H1 (cell line): ENCODE results near the gene TBC1D25. TPM values are rescaled to one million over a fixed set of nuclear protein-coding genes. Genes with fewer than 3 reads are reported as not detected.

Source experiments
- CTCF ChIA-PET: fragments of 300-600 bp; sonication (Branson Sonifier 250); formaldehyde crosslinking; loops from one replicate; lab custom pipeline; 2021; ENCODE audit not compliant: partially characterized antibody; lab: Charles Lee
- POLR2A ChIA-PET: fragments of 300-600 bp; sonication (Branson Sonifier 250); formaldehyde crosslinking; loops from one replicate; lab custom pipeline; 2021; ENCODE audit warnings: inconsistent platforms; ENCODE audit not compliant: partially characterized antibody; lab: Charles Lee
- DNase-seq, 2 experiments: peaks; one replicate each; pipeline versions ENCODE4 v3.0.0 to v3.0.0-alpha.2; 2010 to 2022; ENCODE audit warnings: low spot score in 2 of 2, low read depth in 1 of 2, mixed read lengths in 1 of 2
- FAIRE-seq: peaks from 2 replicates; lab custom pipeline; 2011; peaks lifted over from hg19 to GRCh38; lab: Jason Lieb, UNC
- H2AFZ ChIP-seq: 2 replicates; pipeline ENCODE4 v1.8.1; 2012; ENCODE audit warnings: low read length, inconsistent platforms
- H2AK5ac ChIP-seq: 2 replicates; pipeline ENCODE4 v1.6.1; 2013; ENCODE audit warnings: low read depth, low read length
- H2BK120ac ChIP-seq: replicated peaks from 2 replicates; pipeline ENCODE3; 2013; ENCODE audit warnings: low read depth, low read length, inconsistent platforms
- H2BK12ac ChIP-seq: 2 replicates; pipeline ENCODE4 v1.6.1; 2013; ENCODE audit warnings: low read depth, low read length
- H2BK15ac ChIP-seq: 2 replicates; pipeline ENCODE4 v1.6.1; 2013; ENCODE audit warnings: low read length
- H2BK20ac ChIP-seq: 2 replicates; pipeline ENCODE4 v1.6.1; 2013; ENCODE audit warnings: low read length
- H2BK5ac ChIP-seq: 2 replicates; pipeline ENCODE4 v1.6.1; 2013; ENCODE audit warnings: low read depth, low read length
- H3K14ac ChIP-seq: 2 replicates; pipeline ENCODE4 v1.6.1; 2013; ENCODE audit warnings: inconsistent platforms; ENCODE audit not compliant: insufficient read length
- H3K18ac ChIP-seq: 2 replicates; pipeline ENCODE4 v1.6.1; 2013; ENCODE audit warnings: low read length; ENCODE audit errors: extremely low read depth
- H3K23ac ChIP-seq: 2 replicates; pipeline ENCODE4 v1.6.1; 2013; ENCODE audit warnings: inconsistent platforms; ENCODE audit not compliant: insufficient read length
- H3K23me2 ChIP-seq: 2 replicates; pipeline ENCODE4 v1.6.1; 2013; ENCODE audit warnings: low read depth, low read length
- H3K27ac ChIP-seq: 2 replicates; pipeline ENCODE4 v1.6.1; 2011; ENCODE audit warnings: low read depth, low read length, inconsistent platforms
- H3K27me3 ChIP-seq, 4 experiments: replicated peaks in 1 of 4; 1 replicate in 1 of 4; 2 replicates in 3 of 4; pipeline versions ENCODE4 v1.6.1 to v1.8.1; 2011 to 2013; ENCODE audit warnings: low read length in 3 of 4, mild to moderate bottlenecking in 3 of 4, inconsistent platforms in 2 of 4, mixed read lengths in 2 of 4, moderate library complexity in 1 of 4; ENCODE audit not compliant: control insufficient read depth in 3 of 4, insufficient read depth in 3 of 4; ENCODE audit errors: extremely low read depth in 1 of 4
- H3K36me3 ChIP-seq, 4 experiments: 2 replicates each; pipeline versions ENCODE4 v1.6.1 to v1.8.1; 2011 to 2013; ENCODE audit warnings: mild to moderate bottlenecking in 4 of 4, low read length in 3 of 4, moderate library complexity in 2 of 4, control low read depth in 1 of 4, inconsistent platforms in 1 of 4; ENCODE audit not compliant: insufficient read depth in 4 of 4, control insufficient read depth in 2 of 4
- H3K4ac ChIP-seq: replicated peaks from 2 replicates; pipeline ENCODE3; 2013; ENCODE audit warnings: low read length, low read depth, mixed read lengths, inconsistent platforms; ENCODE audit not compliant: insufficient read length
- H3K4me1 ChIP-seq, 4 experiments: replicated peaks in 1 of 4; 1 replicate in 1 of 4; 2 replicates in 3 of 4; pipeline versions ENCODE4 v1.6.1 to v1.8.1; 2011 to 2013; ENCODE audit warnings: low read length in 3 of 4, inconsistent platforms in 2 of 4, mixed read lengths in 1 of 4; ENCODE audit not compliant: insufficient read depth in 4 of 4, control insufficient read depth in 3 of 4
- H3K4me2 ChIP-seq, 2 experiments: 2 replicates each; pipeline versions ENCODE4 v1.6.1 to v1.8.1; 2011 to 2013; ENCODE audit warnings: low read depth in 2 of 2, low read length in 2 of 2, control low read depth in 1 of 2, inconsistent platforms in 1 of 2, mild to moderate bottlenecking in 1 of 2; ENCODE audit not compliant: insufficient read depth in 1 of 2
- H3K4me3 ChIP-seq, 4 experiments: fragments of 200-600, 300-600 bp in 1 of 4; sonication (generic), shearing (Covaris generic), sonication (Bioruptor Twin) in 1 of 4; 2 replicates each; pipeline versions ENCODE4 v1.5.1 to v1.8.1; 2011 to 2016; ENCODE audit warnings: low read length in 4 of 4, low read depth in 3 of 4, control low read depth in 2 of 4, inconsistent platforms in 2 of 4, mild to moderate bottlenecking in 2 of 4, mixed read lengths in 1 of 4, moderate library complexity in 1 of 4; ENCODE audit not compliant: insufficient read depth in 2 of 4; ENCODE audit errors: extremely low read depth in 1 of 4
- H3K56ac ChIP-seq: replicated peaks from 2 replicates; pipeline ENCODE3; 2013; ENCODE audit warnings: low read depth, mild to moderate bottlenecking, mixed read lengths, low read length, inconsistent platforms; ENCODE audit not compliant: insufficient read length
- H3K79me1 ChIP-seq: 2 replicates; pipeline ENCODE4 v1.6.1; 2013; ENCODE audit warnings: low read depth, low read length, control low read depth
- H3K79me2 ChIP-seq, 2 experiments: 2 replicates each; pipeline versions ENCODE4 v1.6.1 to v1.8.1; 2012 to 2013; ENCODE audit warnings: low read length in 2 of 2, mild to moderate bottlenecking in 2 of 2, inconsistent platforms in 1 of 2; ENCODE audit not compliant: insufficient read depth in 2 of 2, control insufficient read depth in 1 of 2
- H3K9ac ChIP-seq, 4 experiments: replicated peaks in 1 of 4; 1 replicate in 1 of 4; 2 replicates in 3 of 4; pipeline versions ENCODE4 v1.6.1 to v1.8.1; 2011 to 2013; ENCODE audit warnings: low read depth in 3 of 4, low read length in 3 of 4, control low read depth in 2 of 4, mild to moderate bottlenecking in 2 of 4, moderate library complexity in 2 of 4, inconsistent platforms in 1 of 4; ENCODE audit errors: extremely low read depth in 1 of 4
- H3K9me3 ChIP-seq, 2 experiments: 2 replicates each; pipeline versions ENCODE4 v1.6.1 to v1.8.1; 2012 to 2013; ENCODE audit warnings: mild to moderate bottlenecking in 2 of 2, moderate library complexity in 2 of 2, control low read depth in 1 of 2, inconsistent platforms in 1 of 2, low read depth in 1 of 2, low read length in 1 of 2, mixed read lengths in 1 of 2; ENCODE audit not compliant: insufficient read depth in 2 of 2
- H4K20me1 ChIP-seq, 2 experiments: replicated peaks in 1 of 2; 2 replicates each; pipeline versions ENCODE3 to v1.8.1; 2011 to 2013; ENCODE audit warnings: inconsistent platforms in 2 of 2, low read length in 2 of 2, mild to moderate bottlenecking in 1 of 2; ENCODE audit not compliant: insufficient read depth in 2 of 2, control insufficient read depth in 1 of 2
- H4K5ac ChIP-seq: 2 replicates; pipeline ENCODE4 v1.6.1; 2013; ENCODE audit warnings: low read length, low read depth, mixed read lengths, inconsistent platforms; ENCODE audit not compliant: insufficient read length
- H4K8ac ChIP-seq: 2 replicates; pipeline ENCODE4 v1.8.0; 2013; ENCODE audit warnings: mild to moderate bottlenecking, moderate library complexity, low read length, inconsistent platforms; ENCODE audit not compliant: insufficient read depth; ENCODE audit errors: extremely low read depth
- H4K91ac ChIP-seq: replicated peaks from 2 replicates; pipeline ENCODE3; 2013; ENCODE audit warnings: low read length, mixed read lengths, inconsistent platforms; ENCODE audit not compliant: insufficient read length
- BRCA1 ChIP-seq: IDR thresholded peaks from 2 replicates; pipeline ENCODE4 v1.6.1; 2012; ENCODE audit warnings: low read depth, low read length, improper control_type of control experiment
- CBX8 ChIP-seq: fragments of 300-800, 300-1000 bp; sonication (generic); IDR thresholded peaks from 2 replicates; pipeline ENCODE4 v1.7.1; 2016; ENCODE audit warnings: low read depth, low read length, borderline replicate concordance
- SP1 ChIP-seq: IDR thresholded peaks from 2 replicates; pipeline ENCODE4 v1.6.1; 2011; ENCODE audit warnings: low read depth, low read length
- WGBS, 2 experiments: shearing (Covaris generic) in 1 of 2; methylation state at CpG; one replicate each; pipeline versions ENCODE4 v1.1.6 to v1.1.7; 2013 to 2015; ENCODE audit warnings: low lambda C conversion rate in 2 of 2, mixed read lengths in 2 of 2, inconsistent platforms in 1 of 2, low coverage in 1 of 2, missing lambda C conversion rate in 1 of 2; ENCODE audit not compliant: insufficient replicate concordance in 2 of 2, insufficient coverage in 1 of 2, insufficient read length in 1 of 2; ENCODE audit errors: extremely low coverage in 1 of 2, missing lambda C conversion rate in 1 of 2; 5-methylcytosine and 5-hydroxymethylcytosine counted together
- polyA plus RNA-seq, 7 experiments: library from polyadenylated mRNA; depleted of rRNA in 3 of 7; stranded (reverse) in 5 of 7; unstranded in 2 of 7; fragments of >200 nt in 5 of 7; fragments of 200-250 nt in 2 of 7; gene quantifications; 1 replicate in 5 of 7; 2 replicates in 1 of 7; 4 replicates in 1 of 7; pipeline versions ENCODE4 v1.2.1 to v1.2.3, GENCODE V29; 2011 to 2013; ENCODE audit warnings: missing spikeins in 2 of 7, mixed read lengths in 2 of 7
- total RNA-seq: library from RNA; stranded (reverse); fragmentation: NEBNext Ultra II Directional; extraction: Animal tissue kit (Norgen Biotek cat#: 25700); gene quantifications from 2 replicates; pipeline ENCODE4 v1.2.1, GENCODE V29; 2021

Gene TBC1D25
- total and polyA plus RNA-seq, 2 of the 8 experiments (the other 6 are each of a cell fraction or from before 2014, with no cell fraction given) = 6.5 to 6.8 TPM

DNA sequence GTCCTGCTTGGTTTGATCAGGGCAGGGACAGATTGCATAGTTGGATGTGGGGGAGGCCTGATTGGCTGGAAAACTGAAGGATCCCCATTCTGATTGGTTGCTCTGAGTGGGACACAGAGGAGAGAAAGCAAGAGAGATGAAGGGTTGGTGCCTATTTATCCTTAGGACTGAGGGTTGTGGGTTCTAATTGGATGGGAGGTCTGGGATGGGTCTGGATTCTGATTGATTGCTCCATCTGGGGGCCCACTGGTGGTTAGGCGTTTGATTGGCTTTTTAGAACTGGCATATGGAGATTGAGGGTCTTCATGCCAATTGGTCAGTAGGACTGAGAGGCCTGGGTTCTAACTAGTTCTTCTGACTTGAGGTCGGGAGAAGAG is 18.6 kb upstream of the TBC1D25 start:
- peak overlapping the region; percentile 85; the same call in 1 of the 2 replicates for H2BK5ac ChIP-seq
- H3K9ac ChIP-seq = peak overlapping the region in 1 of 4 experiments; percentile 71; a peak in 3 of 7 replicates
- H2BK20ac ChIP-seq = no peak overlapping the region
- peaks cover 0 to 9% of the 10 kb centered on the region in 2 experiments; a peak in 2 of 4 replicates for H3K79me2 ChIP-seq
- H2AK5ac ChIP-seq = no peak overlapping the region
- FAIRE-seq (peak; percentile 84), DNase-seq (no peak)
- H3K4me3 ChIP-seq = peak overlapping the region; percentile 70 to 83 (median 74); a peak in 7 of 8 replicates
- H3K23ac ChIP-seq = no peak overlapping the region
- CTCF ChIA-PET = no interaction called here
- H3K36me3 ChIP-seq = peaks cover 0 to 13% (median 5%) of the 10 kb centered on the region in 4 experiments; a peak in 7 of 8 replicates
- TF ChIP-seq SP1 (peak; percentile 56; the same call in 1 of the 2 replicates), CBX8 (no peak), BRCA1 (no peak)
- 0 out of 2 replicates have a peak overlapping the region, but pooled peaks have one; percentile 79 for H3K27ac ChIP-seq
- POLR2A ChIA-PET = interaction anchor here (1.4 kb wide), 1 partner anchor 53 kb away, joined by 5 read pairs; the partner anchor contains the start of gene RBM3
- H3K4ac ChIP-seq = no peak overlapping the region
- H3K9me3 ChIP-seq = no peaks in the 10 kb centered on the region
- H2BK15ac ChIP-seq = no peak overlapping the region
- H2BK120ac ChIP-seq = no peak overlapping the region
- WGBS, 2 experiments = 28% methylated on average over 2 of the region's 2 CpGs; no CpG with 5 or more reads in 1 of the 2 experiments
- H3K14ac ChIP-seq = no peak overlapping the region
- H2AFZ ChIP-seq = peak overlapping the region; percentile 83; the same call in 1 of the 2 replicates
- H2BK12ac ChIP-seq = 0 out of 2 replicates have a peak overlapping the region, but pooled peaks have one; percentile 19
- no peaks in the 10 kb centered on the region for H3K79me1 ChIP-seq
- H3K27me3 ChIP-seq = no peaks in the 10 kb centered on the region
- H4K8ac ChIP-seq = no peak overlapping the region
- H3K18ac ChIP-seq = no peak overlapping the region; the same call in 1 of the 2 replicates
- H4K91ac ChIP-seq = no peak overlapping the region
- H3K23me2 ChIP-seq = peaks cover 2% of the 10 kb centered on the region; the same call in 1 of the 2 replicates
- no peak overlapping the region for H4K5ac ChIP-seq
- peak overlapping the region; percentile 58 to 84 for H3K4me2 ChIP-seq
- H4K20me1 ChIP-seq = no peaks in the 10 kb centered on the region
- H3K56ac ChIP-seq = no peak overlapping the region
- peaks cover 0 to 5% (median 0%) of the 10 kb centered on the region in 4 experiments; a peak in 1 of 7 replicates for H3K4me1 ChIP-seq
